Small intestine (tissue), 7 donors: ENCODE measurements around the gene RSBN1. TPM values are rescaled to one million over a fixed set of nuclear protein-coding genes. Genes with fewer than 3 reads are reported as not detected.
"Not testable (repeated sequence)": the region's sequence is repeated elsewhere in the genome, so short reads cannot be mapped to it uniquely, and the experiment has no call there.

Source experiments
- DNase-seq, 2 donors: peaks; one replicate each; pipeline versions ENCODE4 v3.0.0 to v3.0.0-alpha.2; 2013
- FAIRE-seq: peaks from 2 replicates; lab custom pipeline; 2012; peaks lifted over from hg19 to GRCh38; lab: Jason Lieb, UNC
- H3K27ac ChIP-seq, 3 donors: one replicate each; pipeline ENCODE4 v1.5.1; 2013; ENCODE audit warnings: low read length in 2 of 3, mild to moderate bottlenecking in 2 of 3, control low read depth in 1 of 3, inconsistent platforms in 1 of 3, low read depth in 1 of 3, moderate library complexity in 1 of 3
- H3K27me3 ChIP-seq, 3 donors: one replicate each; pipeline ENCODE4 v1.6.1; 2013; ENCODE audit warnings: low read length in 3 of 3, inconsistent platforms in 1 of 3; ENCODE audit not compliant: control insufficient read depth in 3 of 3, insufficient read depth in 3 of 3
- H3K36me3 ChIP-seq, 3 donors: one replicate each; pipeline ENCODE4 v1.6.1; 2013; ENCODE audit warnings: low read length in 3 of 3, inconsistent platforms in 1 of 3, low read depth in 1 of 3, mild to moderate bottlenecking in 1 of 3, moderate library complexity in 1 of 3; ENCODE audit not compliant: control insufficient read depth in 3 of 3, insufficient read depth in 2 of 3
- H3K4me1 ChIP-seq, 3 donors: one replicate each; pipeline ENCODE4 v1.6.1; 2013; ENCODE audit warnings: low read length in 2 of 3, inconsistent platforms in 1 of 3, low read depth in 1 of 3, mild to moderate bottlenecking in 1 of 3, moderate library complexity in 1 of 3; ENCODE audit not compliant: control insufficient read depth in 3 of 3, insufficient read depth in 2 of 3
- H3K4me3 ChIP-seq, 3 donors: one replicate each; pipeline ENCODE4 v1.5.1; 2013; ENCODE audit warnings: low read length in 3 of 3, control low read depth in 1 of 3, inconsistent platforms in 1 of 3, low read depth in 1 of 3, mild to moderate bottlenecking in 1 of 3, moderate library complexity in 1 of 3
- H3K9me3 ChIP-seq, 2 donors: one replicate each; pipeline ENCODE4 v1.6.1; 2013; ENCODE audit warnings: low read depth in 1 of 2, low read length in 1 of 2; ENCODE audit not compliant: control insufficient read depth in 2 of 2, insufficient read depth in 1 of 2
- WGBS, 3 donors: extraction: QIAGEN DNeasy Blood & Tissue Kit; methylation state at CpG; one replicate each; pipeline ENCODE4 v1.1.7; 2013; 5-methylcytosine and 5-hydroxymethylcytosine counted together
- polyA plus RNA-seq, 4 donors: library from polyadenylated mRNA; stranded (reverse) in 3 of 4; unstranded in 1 of 4; fragments of 200-250 nt in 3 of 4; fragments of 120-200 nt in 1 of 4; gene quantifications; one replicate each; pipeline versions ENCODE4 v1.2.1 to v1.2.3, GENCODE V29; 2013
- donor health status: healthy with polysubstance abuse.
- donor health status: control.
- donor health status: control.
- donor health status: Bipolar disorder and iron deficiency.
- donor health status: healthy.

Gene RSBN1
- polyA plus RNA-seq, 4 donors, result 4.7 to 19.5 (median 6.1) TPM

DNA sequence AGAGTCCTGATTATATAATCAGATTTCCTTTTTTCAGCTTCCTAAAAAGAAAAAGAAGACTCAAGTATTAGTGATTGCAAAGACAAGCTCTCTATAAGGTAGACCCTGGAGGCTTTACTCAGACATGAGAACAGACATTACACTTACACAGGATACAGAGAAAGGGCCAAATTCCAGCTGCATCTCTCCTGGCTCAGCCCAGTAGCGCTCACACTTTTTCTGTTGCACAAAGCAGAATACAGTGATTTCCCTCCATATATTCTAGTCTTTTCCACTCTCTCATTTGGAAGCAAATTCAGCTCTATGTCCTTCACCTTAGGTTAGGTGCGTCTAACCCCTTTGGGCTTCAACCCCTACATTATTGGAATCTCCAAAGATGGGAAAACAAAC is 44.1 kb upstream of the RSBN1 start:
- H3K27ac ChIP-seq, result no peak overlapping the region
- no peak overlapping the region for H3K4me3 ChIP-seq
- DNase-seq (no peak), FAIRE-seq (no peak)
- no peaks in the 10 kb centered on the region for H3K27me3 ChIP-seq
- H3K4me1 ChIP-seq, result peaks cover 0 to 5% (median 0%) of the 10 kb centered on the region in 3 donors
- peaks cover 0 to 7% (median 4%) of the 10 kb centered on the region in 3 donors for H3K36me3 ChIP-seq
- H3K9me3 ChIP-seq, result no peaks in the 10 kb centered on the region
- 92 to 100% (median 98%) methylated on average over 2 of the region's 2 CpGs for WGBS, 3 donors

DNA sequence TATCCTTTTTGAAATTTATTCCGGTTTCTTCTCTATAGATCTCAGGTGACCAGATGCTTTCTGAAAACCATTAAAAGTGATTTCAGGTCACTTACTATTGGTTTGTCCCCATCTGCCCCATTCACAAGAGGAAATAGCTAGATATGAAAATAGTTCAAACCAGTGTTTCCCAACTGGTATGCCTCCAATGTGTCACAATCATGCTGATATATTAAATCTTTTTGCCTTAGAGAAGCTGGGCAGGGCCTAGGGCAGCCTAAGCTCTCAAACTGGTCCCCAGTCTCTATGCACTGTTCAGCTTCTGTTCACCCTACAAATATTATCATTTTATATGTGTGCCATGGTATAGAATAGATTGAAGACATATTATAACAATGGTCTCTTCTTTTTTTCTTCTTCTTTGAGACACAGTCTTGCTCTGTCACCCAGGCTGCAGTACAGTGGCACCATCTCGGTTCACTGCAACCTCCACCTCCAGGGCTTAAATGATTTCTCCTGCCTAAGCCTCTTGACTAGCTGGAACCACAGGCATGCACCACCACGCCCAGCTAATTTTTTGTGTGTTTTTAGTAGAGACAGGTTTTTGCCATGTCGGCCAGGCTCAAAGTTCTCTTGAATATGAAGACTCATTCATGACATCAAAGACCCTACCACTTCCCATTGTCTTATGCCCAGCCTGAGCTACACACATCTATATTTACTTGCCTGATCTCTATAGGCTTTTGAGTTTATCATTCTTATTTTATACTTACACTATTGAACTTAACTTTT is 43.5 kb upstream of the RSBN1 start:
- DNase-seq (no peak), FAIRE-seq (no peak)
- no peak overlapping the region for H3K27ac ChIP-seq
- H3K4me1 ChIP-seq, result peaks cover 0 to 4% (median 0%) of the 10 kb centered on the region in 3 donors
- 90 to 94% (median 90%) methylated on average over 4 of the region's 4 CpGs for WGBS, 3 donors
- no peak overlapping the region for H3K4me3 ChIP-seq
- H3K9me3 ChIP-seq, result no peaks in the 10 kb centered on the region
- H3K36me3 ChIP-seq, result peaks cover 0 to 7% (median 4%) of the 10 kb centered on the region in 3 donors
- H3K27me3 ChIP-seq, result no peaks in the 10 kb centered on the region

DNA sequence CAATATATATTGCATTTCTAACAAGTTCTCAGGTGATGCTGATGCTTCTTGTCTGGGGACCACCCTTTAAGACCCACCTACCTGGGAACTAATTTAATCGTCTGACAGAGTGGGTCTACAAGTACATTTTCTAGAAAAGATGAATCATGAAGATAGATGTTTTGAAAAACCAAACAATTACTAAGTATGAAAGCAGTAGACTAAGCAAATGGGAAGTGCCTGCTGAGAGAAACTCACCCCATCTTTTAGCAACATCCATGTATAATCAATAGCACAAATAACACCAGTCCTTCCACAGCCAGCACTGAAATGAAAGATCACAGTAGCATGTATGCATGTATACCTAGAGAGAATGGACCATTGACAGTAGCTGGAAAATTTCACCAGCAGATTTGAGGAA is 42.0 kb upstream of the RSBN1 start:
- FAIRE-seq, result no peak
- peaks cover 0 to 7% (median 4%) of the 10 kb centered on the region in 3 donors for H3K36me3 ChIP-seq
- no peaks in the 10 kb centered on the region for H3K27me3 ChIP-seq
- 38 to 64% (median 50%) methylated on average over 1 of the region's 1 CpG for WGBS, 3 donors
- DNase-seq, result no peak
- H3K4me3 ChIP-seq, result no peak overlapping the region
- H3K4me1 ChIP-seq, result no peaks in the 10 kb centered on the region
- no peak overlapping the region for H3K27ac ChIP-seq
- H3K9me3 ChIP-seq, result no peaks in the 10 kb centered on the region

DNA sequence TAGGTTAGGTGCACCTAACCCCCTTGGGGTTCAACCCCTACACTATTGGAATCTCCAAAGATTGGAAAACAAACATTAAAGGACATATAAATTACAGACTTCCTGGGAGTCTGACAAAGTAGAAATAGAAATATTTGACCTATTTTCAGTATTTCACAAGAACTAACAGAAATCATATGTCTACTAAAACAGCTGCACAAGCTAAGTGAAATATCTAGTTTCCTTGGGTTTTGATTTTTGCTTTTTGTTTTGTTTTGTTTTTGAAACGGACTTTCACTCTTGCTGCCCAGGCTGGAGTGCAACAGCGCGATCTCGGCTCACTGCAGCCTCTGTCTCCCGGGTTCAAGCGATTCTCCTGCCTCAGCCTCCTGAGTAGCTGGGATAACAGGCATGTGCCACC is 40.4 kb upstream of the RSBN1 start:
- not testable (repeated sequence) for H3K4me3 ChIP-seq, H3K27me3 ChIP-seq, H3K4me1 ChIP-seq, H3K27ac ChIP-seq, H3K9me3 ChIP-seq, DNase-seq, H3K36me3 ChIP-seq, FAIRE-seq
- WGBS, 3 donors, result 85 to 94% (median 94%) methylated on average over 6 of the region's 6 CpGs

DNA sequence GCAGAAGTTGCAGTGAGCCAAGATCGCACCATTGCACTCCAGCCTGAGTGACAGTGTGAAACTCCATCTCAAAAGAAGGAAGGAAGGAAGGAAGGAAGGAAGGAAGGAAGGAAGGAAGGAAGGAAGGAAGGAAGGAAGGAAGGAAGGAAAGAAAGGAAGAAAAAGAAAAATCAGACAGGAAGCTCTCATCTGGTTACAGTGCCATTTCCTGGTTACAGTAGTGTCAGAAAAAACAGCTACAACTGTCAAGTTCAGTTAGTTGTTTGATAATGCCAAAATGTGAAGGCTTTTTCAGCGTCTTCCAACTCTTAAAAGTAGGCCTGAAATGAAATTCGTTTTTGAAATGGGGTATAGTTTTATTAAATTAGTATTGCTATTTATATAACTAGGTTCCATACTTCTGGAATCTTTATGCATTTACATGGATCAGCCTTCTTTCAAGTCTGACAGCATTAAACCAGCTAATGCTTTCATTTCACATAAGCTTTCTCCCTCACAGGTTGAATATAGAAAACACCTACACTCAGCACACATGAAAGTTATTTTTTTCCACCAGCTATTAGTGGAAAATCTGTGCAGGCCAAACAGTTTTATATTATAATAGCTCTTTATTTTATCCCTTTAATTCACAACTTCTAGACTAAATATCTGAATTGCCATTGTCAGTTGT is 38.0 kb upstream of the RSBN1 start:
- H3K4me3 ChIP-seq, result no peak overlapping the region
- no peaks in the 10 kb centered on the region for H3K36me3 ChIP-seq
- no peak for FAIRE-seq
- no peaks in the 10 kb centered on the region for H3K4me1 ChIP-seq
- WGBS, 3 donors, result 70 to 77% (median 74%) methylated on average over 3 of the region's 3 CpGs
- DNase-seq, result no peak
- no peaks in the 10 kb centered on the region for H3K9me3 ChIP-seq
- no peaks in the 10 kb centered on the region for H3K27me3 ChIP-seq
- H3K27ac ChIP-seq, result no peak overlapping the region

DNA sequence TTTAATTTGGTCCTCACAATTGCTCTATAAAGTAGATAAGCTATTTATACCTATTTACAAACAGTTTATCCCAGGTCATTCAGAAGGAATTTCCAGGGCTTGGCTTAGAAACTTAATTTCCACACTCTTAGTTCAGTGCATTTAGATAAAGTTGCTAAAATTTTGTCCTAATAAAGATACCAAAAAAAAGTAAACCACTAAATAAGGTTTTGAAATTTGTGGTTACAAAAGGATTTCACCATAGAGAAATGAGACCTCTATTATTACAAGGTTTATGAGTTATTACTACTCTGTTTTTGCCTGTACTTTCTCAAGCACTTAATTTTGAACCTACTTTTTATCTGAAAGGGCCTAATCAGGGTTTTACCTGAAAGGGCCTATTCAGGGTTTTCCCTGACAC is 36.8 kb upstream of the RSBN1 start:
- Histone ChIP-seq H3K27me3 (no peaks in the 10 kb centered on the region), H3K4me3 (no peak overlapping the region), H3K27ac (no peak overlapping the region), H3K36me3 (no peaks in the 10 kb centered on the region), H3K9me3 (no peaks in the 10 kb centered on the region), H3K4me1 (no peaks in the 10 kb centered on the region)
- FAIRE-seq (no peak), DNase-seq (no peak)

DNA sequence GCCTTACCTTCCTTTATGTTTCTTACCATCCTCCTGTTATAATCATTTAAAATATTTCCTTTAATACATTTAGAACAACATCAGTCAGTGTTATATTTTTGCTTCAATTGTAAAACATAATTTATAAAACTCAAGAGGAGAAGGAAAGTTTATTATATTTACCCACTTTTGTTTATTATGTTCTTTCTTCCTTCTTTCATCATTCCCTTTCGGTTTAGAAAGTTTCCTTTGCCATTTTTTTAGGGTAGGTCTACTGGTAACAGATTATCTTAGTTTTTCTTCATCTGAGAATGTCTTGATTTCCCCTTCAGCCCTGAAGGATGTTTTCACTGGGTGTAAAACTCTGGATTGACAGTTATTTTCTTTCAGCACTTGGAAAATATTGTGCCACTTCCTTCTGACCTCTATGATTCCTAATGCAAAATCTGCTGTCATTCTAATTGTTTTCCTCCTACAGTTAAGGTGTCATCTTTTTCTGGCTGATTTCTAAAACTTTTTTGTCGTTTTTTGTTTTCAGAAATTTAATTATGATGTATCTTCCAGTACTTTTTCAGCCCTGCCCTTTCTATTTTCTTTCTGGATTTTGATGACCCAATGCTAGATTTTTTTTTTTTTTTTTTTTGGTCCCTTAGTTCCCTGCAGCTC is 34.2 kb upstream of the RSBN1 start:
- Histone ChIP-seq H3K36me3 (no peaks in the 10 kb centered on the region), H3K4me3 (no peak overlapping the region), H3K4me1 (no peaks in the 10 kb centered on the region), H3K27ac (no peak overlapping the region), H3K27me3 (no peaks in the 10 kb centered on the region), H3K9me3 (no peaks in the 10 kb centered on the region)
- FAIRE-seq, result no peak
- DNase-seq, result no peak
- WGBS, 3 donors, result 80 to 89% (median 86%) methylated on average over 2 of the region's 2 CpGs

DNA sequence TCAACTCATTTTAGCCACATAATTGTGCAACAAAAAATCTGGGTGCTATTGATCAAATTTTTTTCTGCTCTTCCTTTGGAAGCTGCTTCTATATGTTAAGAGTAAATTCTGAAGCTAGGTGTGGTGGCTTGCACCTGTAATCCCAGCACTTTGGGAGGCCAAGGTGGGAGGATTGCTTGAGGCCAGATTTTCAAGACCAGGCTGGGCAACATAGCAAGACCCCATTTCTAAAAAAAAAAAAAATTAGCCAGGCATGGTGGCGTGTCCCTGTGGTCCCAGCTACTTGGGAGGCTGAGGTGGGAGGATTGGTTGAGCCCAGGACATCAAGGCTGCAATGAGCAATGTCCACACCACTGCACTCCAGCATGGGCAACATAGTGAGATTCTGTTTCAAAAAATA is 24.3 kb upstream of the RSBN1 start:
- WGBS, 3 donors, result 97 to 100% (median 100%) methylated on average over 1 of the region's 1 CpG
- no peak overlapping the region for H3K4me3 ChIP-seq

More for the DNA sequence above, 24.3 kb upstream of the RSBN1 start:
- Histone ChIP-seq H3K27ac (no peak overlapping the region), H3K36me3 (peaks cover 0 to 13% (median 0%) of the 10 kb centered on the region in 3 donors), H3K9me3 (no peaks in the 10 kb centered on the region), H3K4me1 (no peaks in the 10 kb centered on the region), H3K27me3 (no peaks in the 10 kb centered on the region)
- DNase-seq (no peak), FAIRE-seq (no peak)
